NCI-H82 treated with DMSO at 0.1 percent for 48 hours (cell line): Measurements from ENCODE around the gene ST8SIA1.

Source experiments
- DNase-seq: peaks from one replicate; lab custom pipeline; 2025; ENCODE audit not compliant: unreplicated experiment; lab: John Stamatoyannopoulos, UW

The ST8SIA1 gene

DNA sequence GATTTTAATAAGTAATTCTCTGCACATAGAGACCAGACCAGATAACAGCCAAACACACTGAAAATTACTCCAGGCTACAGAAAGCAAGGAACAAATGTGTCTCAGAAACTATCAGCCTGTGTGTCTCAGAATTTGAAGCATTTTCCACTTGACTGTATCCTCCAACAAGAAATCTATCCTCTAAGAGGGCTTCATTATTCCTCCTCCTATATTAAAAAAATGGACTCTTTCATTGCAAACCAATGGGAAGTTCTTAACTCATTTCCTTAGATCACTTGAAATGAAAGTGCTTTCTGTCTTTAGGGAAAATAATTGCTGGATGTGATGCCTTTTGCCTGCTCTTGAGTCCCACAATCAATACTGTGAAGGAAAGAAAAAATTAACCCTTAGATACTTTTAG lies 2.3 kb downstream of the ST8SIA1 start:
- DNase-seq = no peak

DNA sequence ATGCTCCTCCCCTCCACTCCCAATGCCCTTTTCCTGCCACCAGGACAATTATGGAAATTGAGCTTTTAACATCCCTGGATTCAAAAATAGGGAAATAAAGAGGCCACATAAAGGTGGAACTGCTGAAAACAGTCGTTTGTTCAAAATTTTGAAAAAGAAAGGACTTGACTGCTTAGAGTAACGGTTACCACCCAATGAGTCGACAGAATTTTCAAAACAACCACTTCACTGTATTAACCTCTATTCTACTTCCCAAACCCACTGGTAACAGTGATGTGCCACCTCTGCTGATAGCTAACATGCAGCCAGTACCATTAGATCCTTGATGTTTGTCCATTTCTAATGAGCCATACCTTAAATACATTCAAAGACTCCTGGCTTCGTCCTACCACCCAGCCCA lies 4.9 kb downstream of the ST8SIA1 start:
- no peak for DNase-seq

DNA sequence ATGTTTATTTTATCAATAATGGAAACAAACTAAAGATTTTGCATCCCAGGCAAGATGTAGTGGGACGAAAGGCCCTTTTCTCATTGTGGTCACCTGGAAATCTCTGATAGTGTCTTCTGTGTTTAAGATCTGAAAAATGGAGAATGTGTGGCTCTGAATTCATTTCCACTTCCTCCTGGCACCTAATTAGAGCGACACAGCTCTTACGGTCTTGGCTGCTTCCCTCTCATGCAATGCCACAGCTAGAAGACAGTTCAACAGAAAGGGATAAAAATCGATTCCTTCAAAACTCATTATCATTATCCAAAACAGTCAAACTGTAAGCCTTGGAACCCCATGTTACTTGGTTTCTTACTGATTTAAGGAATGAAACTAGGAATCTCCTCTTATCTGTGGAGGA lies 9.3 kb downstream of the ST8SIA1 start:
- no peak for DNase-seq

DNA sequence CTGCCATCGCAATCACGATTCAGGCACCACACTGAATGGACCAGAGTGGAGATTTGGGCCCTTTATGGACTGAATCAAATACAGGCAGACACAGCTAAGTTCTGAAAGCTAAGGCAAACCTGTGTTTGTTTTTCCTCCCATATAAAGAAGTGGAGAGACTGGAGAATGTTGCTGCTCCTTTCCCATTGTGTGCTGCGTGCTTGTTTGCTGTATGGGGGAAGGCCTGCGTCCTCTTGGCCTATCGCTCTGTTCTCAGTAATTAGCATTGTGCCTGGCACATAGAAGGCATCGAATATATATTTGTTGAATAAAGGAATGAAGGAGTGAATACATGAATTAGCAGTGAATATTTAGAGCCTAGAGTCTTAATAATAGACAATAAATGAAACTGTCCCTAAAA lies 12.4 kb downstream of the ST8SIA1 start:
- no peak for DNase-seq

DNA sequence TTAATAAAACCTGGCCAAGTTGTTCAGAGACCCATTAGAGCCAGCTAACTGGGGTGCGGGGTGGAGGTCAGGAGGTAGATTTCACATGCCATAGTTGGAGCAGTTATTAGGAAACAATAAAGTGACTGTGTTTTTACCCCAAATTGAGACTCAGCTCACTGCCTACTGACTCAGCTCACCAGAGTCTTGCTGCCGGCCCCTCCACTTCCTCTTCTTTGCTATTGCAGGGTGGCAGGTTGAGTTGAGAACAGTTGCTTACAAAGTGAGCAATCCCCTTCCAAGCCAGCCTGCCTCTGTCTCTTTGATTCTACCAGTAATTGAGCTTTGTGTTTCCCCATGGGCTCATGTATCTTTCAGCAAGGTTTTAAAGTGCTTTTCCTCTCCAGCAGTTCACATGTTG lies 12.9 kb downstream of the ST8SIA1 start:
- DNase-seq = no peak

DNA sequence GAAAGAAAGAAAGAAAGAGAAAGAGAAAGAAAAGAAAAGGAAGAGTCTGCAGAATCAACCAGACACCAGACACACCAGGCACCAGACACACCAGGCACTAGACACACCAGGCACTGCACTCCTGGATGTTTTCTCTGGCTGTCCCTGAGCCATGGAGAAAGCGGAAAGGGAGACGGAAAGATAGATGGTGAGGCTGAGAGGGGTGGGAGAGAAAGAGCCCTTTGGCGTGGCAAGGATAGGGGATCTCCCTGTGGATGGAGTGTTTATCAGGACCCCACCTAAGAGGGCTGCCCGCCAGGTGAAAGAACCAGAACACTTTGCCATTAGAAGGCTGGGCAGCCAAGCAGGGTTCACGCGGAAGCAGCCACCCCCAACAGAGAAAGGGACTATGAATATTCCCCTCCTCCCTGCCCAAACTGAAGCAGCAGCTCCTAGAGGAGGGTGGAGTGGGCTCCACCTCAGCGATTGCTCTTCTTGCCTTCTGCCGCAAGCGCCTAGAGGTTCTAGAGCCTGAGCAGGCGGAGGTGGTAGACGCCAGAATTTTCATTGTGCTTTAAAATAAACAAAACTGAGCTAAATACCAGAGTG lies 13.4 kb downstream of the ST8SIA1 start:
- DNase-seq = no peak

DNA sequence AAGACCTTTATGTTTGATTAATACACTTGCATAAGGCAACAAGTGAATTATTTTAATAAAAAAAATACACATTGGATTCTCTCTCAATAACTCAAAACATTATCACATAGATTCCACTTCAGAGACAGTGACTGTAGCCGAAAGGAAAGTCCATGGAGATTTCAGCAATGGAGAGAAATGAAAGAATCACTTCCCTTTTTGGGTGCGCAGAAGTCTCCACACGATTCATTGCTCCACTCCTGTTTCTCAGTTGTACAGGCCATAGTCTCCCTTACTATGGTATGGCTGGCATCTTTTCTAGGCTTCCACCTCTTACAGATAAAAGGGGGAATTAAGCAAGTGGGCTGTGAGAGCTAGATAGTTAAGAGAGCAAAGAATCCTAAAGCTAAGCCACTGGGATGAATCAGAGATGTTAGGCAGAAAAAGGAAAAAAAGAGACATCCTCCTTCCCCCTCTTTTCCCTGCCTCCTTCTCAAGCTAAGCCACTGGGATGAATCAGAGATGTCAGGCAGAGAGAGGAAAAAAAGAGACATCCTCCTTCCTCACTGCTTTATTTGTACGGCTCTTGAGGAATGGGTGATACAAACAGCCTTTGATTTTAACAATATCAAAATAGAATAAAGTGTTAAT lies 16.3 kb downstream of the ST8SIA1 start:
- no peak for DNase-seq

DNA sequence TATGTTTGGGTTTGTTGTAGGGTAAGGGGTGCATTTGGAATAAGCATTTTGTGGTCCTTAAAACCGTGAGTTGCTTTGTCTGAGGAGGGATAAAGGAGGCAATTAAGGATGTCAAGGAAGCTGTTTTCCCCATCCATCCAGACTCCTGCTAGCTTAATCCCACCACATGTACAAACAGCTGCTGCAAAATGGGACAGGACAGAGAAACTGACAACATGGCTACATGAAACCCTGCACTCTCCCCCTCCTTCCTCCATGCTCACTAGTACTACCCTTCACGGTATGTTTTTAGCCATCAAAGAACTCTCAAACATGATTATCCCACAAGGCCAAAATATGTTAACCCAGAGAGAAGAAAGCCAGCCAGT lies 20.6 kb downstream of the ST8SIA1 start:
- peak; percentile 8 for DNase-seq

DNA sequence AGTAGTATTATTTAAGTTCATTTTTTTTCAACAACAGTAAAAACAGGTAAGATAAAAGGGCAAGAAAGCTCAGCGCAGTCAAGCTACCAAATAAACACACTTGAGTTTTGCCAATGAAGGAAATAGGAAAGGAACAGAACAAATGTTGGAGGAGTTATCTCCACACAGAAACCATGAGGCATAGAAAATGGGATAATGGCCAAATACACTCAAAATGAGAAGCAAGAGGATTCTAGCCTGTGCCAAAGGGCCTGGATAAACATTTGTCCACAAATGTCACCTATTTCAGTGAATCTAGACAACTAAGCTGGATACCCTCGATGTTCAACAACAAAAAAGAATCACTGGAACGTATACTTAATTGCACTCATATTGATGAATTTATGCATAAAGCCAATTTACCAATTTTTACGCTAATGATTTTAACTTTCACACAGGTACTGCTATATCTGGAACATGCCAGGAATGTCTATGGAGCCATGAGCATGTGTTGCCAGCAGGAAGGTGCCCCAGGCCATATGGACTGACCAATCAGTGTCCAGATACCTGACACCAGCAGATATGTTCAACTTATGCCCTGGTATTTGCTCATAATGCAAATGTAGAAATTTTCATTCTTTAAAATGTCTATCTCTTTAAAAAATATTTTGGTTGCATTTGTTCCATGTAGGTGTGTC lies 21.1 kb downstream of the ST8SIA1 start:
- DNase-seq = no peak

DNA sequence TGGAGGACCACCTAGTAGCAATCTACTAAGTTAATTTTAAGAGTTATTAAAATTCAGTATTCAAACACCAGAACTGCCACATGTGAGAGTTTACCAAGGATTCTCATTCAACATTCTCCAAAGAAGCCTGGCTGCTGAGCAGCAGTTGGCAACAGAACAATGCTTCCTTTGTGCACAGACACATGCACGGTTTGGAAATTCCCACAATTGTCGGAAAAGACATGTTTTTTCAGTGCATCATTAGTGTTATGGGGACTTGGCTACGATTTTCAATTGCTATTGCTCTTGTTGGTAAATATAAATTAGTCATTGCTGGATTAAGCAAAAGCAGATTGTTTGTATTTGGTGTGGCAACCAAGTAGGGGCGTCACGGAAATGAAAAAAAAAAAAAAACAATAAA lies 22.2 kb downstream of the ST8SIA1 start:
- DNase-seq = no peak

DNA sequence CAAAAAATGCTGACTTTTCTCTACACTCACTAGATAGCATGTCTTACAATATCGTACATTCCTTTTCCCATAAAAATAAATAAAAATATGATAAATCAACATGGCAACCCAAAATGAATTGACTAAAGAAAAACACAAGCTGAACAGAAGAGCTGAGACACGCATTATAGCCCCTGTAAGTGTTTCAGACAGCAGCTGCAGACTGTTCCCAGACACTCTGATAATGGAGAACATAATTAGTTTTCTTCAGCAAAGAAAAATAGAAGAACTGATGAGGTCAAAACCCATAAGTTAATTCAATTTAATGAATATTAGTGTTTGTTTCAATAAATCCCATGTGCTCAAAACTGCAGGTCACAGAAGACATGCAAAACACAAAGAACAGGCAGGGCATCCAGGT lies 23.8 kb downstream of the ST8SIA1 start:
- DNase-seq = no peak

DNA sequence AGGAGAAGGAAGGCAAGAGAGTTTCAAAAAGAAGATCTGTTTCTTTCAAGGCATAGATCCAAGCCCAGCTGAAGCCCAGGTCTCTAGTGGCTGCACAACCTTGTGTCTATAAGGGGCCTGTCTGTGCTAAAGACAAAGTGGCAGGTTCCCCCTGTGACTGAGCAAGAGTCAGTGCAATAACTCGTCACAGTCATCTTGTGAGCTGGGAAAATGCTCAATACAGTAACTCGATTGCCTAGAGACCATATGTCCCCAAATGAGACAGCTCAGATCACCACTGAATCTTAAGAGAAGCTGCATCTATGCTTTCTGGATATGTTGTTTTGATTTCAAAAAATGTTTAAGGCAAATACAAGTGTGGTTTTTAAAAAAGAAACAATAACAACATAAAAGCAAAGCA lies 24.2 kb downstream of the ST8SIA1 start:
- DNase-seq = no peak

DNA sequence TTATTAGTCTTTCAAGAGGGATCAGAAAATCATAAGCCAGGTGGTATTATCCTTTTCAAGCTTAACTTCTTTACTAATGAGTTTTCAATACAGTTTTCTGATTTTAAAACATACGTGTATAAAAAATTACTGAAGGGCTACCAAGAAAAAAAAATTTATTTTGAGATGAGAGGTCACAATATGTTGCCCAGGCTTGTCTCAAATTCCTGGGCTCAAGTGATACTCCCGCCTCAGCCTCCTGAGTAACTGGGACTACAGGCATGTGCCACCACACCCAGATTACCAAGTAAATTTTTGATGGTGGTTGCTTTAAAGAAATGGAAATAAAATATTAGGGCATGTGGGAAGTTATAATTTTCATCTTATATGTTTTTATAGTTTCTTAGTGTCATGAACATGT lies 26.7 kb downstream of the ST8SIA1 start:
- no peak for DNase-seq

DNA sequence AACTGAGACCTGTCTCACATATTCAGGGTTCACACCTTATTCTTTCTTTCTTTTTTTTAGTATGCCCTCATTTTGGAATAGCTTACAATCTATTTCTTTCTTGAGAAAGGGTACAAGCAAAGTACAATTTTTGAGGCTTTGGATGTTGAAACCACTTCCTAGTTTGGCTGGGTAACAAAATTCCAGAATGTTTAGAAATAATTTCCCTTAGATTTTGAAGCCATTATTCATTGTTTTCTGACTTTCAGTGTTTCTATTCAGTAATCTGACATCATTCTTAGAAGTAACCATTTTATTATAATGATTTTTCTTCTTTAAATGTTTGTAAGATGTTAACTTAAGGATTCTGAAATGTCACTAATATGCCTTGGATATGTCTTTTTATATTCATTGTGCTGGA lies 28.2 kb downstream of the ST8SIA1 start:
- no peak for DNase-seq

DNA sequence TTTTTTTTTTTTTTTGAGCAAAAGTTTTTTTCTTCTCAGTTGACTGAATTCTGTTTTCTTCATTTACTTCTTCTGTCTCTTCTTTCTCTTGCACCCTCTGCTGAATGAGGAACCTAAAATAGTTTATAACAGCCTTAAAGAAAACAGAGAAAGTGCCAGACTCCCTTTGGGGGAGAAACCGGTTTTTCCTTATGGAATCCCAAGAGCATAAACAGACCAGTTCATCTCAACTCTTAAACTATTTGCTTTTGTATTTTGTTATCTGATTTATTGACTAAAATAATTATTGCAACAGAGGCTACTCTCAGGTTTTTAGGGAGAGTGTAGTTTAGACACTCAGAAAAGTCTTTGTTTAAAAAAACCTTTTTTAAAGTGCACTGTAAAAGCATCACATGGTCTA lies 30.2 kb downstream of the ST8SIA1 start:
- DNase-seq = no peak

DNA sequence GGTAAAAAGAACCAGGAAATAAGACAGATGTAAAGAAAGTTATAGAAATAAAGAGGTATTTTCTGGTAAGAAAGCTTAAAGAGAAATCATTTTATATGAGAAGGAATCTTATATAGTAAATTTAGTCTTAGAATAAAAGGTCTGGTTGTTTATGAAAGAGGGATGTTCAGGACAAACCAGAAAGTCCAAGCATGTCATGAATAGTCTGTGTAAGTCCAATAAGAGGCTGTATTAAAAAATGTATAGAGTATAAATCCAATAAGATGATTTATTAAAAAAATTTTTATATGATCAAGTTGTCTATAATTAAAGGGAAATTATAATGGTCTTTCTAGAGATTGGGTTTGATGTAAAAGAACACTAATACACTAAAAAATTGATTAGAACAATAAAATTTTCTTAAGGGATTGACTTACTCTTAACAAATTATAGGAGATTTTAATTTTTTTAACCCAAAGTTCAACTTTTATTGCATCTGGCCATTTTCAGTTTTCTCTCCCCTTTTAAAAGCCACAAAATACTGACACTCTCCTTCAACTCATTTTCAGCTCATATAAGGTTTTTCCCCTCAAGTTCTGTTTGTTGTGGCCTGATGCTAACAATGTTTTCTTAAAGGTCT lies 35.1 kb downstream of the ST8SIA1 start:
- DNase-seq = no peak

DNA sequence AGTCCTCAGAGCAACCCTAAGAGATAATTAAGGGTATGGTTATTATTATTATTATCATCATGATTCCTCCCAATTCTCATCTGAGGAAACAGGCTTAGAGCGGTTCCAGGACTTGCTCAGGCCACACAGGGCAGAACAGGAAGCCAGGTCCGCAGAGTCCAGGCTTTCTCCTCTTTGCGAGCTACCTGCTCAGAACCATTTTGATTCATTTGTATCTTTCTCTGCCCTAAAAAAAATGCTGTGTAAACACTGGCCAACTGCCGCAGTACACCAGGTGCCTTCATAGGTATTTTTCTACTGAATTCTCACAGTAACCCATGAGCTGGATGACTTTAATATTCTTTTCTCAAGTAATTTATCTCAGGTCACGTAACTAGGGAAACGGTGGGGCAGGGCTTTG lies 45.3 kb downstream of the ST8SIA1 start:
- no peak for DNase-seq

DNA sequence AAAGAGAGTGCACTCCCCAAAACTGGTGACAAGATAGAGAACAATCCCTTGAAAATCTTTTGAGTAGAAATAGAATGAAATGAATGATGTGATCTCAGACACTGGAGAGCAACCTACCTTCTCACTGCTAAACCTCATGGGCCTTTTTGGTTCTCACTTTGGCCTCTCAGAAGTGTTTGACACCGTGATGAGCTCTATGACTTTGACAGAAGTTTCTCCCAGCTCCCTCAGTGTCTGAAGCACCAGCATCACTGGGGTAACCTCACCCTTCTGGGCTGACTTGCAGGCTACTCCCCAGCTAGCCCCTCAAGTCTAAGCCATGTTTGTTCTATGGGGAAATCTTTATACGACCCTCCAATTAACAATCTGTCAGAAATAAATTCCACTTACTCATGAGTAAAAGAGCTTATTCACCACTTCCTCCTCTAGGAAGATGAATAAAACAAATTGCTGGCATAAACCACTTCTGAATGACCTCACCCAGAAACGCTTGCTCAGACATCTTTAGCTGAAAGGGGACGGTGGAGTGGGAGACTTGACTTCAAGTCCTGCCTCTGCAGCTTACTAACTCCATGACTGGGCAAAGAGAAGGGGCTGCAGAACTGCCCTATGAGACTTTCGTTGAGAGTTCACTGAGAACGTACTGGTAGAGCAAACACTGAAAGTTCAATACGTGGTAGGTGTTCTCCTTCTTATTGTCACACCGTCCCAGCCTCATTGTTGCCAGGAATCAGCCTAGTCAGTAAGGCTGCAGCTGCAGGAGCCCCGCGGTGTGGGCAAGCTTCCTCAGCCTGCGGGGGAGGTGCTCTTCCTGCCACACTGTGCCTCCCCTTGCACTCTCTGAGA lies 46.5 kb downstream of the ST8SIA1 start:
- no peak for DNase-seq

DNA sequence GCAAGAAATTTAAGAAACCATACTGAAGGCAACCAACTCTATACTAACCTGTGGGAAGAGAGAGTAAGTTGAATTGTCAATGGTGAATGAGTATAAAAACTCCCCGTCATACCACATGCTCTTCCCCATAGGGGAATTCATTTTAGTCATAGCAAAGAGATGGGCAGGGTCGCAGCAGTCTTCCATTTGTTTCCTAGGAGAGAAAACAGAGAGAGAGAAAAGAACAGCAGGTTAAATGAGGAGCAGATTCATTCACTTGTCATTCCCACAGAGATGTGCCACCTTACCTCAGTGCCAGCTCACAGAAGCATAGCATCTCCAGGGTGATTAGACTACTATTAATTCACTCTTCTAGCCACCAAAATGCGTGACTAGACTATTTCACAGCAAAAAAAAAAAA lies 47.4 kb downstream of the ST8SIA1 start:
- DNase-seq = no peak

DNA sequence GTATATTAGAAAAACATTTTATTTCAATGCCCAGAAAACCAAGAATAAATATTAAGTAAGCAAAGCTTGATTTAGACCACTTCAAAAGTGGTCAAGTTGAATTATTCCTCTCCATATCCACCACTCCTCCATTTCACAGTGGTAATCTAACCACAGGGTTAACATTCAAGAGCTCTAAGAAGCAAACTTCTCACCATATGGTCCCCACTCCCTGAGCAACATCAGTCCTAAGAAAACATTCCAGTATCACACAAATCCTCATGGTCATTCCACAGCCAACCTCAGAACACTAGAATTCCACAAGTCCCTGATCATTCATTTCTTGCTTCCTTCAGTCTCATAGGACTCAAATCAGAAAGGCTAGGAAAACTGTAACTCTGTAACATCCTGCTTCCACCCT lies 47.9 kb downstream of the ST8SIA1 start:
- no peak for DNase-seq

DNA sequence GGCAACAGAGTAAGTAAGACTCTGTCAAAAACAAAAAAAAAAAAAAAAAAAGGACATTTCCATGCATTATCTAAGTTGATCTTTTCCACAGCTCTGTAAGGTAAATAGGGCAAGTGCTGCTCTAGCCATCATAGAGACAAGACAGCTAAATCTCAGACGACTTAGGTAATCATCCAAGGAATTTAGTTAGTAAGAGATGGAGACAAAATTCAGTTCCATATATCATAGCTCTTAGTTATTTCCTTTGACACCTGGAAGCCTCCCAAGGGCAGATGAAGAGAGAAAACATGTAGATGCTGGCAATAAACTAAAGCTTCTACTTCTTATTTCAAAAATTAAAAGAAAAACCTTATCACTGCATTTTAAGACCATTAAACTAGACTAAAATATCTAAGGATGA lies 48.7 kb downstream of the ST8SIA1 start:
- DNase-seq = no peak

DNA sequence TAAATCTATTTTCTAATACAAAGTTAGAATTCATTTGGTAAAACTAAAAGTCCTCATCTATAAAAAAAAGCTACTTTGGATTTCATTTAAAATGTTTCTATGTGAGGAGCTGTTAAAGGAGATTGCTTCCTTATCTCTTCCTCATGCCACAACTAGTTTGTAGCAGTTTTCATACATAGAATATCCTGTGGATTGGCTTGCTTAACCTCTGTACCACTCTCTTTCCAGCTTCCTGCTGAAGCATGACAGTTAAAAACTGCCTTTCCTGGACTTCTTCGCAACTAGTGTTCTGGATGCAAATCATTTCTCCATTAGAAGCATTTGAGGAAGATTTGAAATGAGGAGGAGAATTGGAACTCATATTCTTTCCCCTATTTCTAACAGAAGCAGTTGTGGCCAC lies 49.6 kb downstream of the ST8SIA1 start:
- no peak for DNase-seq
